ENCODE results near the gene C6orf89.
"Not testable (repeated sequence)": the region's sequence is repeated elsewhere in the genome, so short reads cannot be mapped to it uniquely, and the experiment has no call there.

The C6orf89 gene

DNA sequence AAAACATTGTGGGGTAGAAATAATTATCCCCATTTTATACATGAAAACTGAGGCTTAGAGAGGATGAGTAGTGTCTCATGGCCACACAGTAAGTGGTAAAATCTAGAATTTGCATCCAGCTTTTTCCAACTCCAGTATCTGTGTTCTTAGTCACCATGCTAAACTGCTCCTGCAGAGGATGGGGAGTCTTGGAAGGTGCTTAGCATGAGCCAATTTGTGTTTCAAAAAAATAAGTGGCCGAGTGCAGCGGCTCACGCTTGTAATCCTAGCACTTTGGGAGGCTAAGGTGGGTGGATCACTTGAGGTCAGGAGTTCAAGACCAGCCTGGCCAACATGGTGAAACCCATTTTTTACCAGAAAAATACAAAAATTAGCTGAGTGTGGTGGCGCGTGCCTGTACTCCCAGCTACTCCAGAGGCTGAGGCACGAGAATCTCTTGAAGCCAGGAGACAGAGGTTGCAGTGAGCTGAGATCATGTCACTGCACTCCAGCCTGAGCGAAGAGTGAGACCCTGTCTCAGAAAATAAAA, 2.4 kb downstream of the C6orf89 start:
- no peak for DNase-seq

DNA sequence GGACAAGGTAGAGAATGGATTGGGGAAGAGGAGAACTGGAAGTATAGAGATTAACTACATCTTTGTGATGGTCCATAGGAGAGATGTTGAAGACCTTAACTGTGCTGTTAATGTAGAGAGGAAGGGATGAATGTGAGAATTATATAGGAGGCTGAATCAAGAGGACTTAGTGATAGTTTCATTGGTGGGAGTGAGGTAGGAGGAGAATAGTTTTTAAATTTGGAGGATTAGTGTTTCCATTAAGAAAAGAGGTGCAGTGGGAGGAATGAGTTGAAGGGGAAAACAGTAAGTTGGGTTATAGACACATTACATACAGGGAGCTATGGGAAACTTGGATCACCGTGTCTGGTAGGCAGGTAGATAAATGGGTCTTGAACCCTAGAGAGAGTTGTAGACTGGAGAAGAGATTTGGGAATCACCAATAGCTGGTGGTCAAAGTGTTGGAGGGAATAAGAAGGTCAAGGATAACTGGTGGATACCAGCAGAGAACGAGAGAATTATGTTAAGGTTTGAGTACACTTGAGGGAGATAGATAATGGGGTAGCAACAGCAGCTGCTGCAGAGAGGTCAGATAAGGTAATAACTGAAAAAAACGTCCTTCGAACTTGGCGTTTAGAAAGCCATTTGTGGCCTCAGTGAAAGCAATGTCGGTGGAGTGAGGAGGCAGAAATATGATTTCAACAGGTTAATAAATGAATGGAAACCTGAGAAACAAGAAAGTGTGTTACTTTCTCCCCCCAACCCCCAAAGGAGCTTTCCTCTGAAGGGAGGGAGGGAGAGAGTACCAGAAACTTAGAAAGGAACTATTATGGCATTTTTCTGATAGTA, 3.1 kb downstream of the C6orf89 start:
- DNase-seq: no peak

GRCh38 chr6:36890112-36890663, 4.4 kb downstream of the C6orf89 start:
- DNase-seq: no peak

- not testable (repeated sequence) for DNase-seq
These were observed 5.4 kb downstream of the C6orf89 start for GRCh38 chr6:36891153-36891552.

DNA sequence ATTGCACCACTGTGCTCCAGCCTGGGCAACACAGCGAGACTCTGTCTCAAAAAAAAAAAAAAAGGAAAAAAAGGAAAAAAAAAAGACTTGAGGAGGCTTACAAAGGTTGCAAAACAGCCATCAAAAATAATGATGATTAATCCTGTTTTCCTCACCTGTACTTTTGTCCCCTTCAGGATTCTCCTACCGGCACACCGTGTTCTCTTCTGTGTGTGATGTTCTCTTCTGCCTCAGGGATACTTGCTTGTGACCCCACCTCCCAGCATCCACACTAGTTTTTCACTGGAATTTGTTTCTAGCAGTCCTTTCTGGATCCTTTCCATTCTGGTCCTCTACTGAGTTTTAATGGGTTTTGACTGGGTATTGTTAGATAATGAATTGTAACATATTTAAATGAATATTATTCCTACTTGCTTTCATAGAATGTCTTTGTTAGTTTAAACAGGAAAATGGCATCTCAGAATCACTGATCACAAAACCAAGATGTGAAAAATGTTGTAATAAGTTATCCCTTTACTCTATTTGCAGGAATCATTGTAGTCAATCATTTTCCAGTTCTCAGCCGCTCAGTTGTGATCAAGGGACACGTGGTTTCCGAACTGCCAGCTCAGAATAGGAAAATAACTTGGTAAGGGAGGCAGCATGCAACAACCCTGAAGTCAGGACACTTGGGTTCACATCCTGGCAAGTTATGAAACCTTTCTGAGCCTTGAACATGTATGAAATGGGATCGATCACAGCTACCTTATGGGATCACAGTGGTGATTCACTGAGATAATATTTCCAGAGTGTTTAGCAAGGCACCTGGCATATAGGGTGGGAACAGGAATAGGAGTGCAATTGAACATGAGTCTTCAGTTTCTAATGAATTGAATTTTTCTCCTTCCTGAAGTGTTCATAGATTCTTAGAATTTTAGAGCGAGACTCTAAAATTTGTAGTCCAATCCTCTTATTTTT, 8.5 kb downstream of the C6orf89 start:
- no peak for DNase-seq

DNA sequence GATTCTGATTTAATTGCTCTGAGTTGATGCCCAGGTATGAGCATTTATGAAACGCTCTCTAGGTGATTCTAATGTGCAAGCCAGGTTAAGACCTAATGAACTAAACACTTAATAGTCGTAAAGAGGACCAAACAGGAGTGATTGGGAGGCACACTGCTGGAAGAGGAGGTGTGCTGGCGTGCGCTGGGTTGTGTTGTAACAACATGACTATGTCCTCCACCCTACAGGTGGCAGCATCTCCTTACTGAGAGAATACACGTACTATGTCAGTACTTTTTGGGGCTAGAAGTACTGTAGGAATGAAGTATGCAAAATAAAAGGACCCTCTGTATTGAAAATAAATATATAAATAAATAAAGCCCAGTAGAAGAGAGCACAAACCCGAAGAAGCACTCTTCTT, 11.9 kb downstream of the C6orf89 start:
- DNase-seq: peak; percentile 32

GRCh38 chr6:36904114-36904513, 18.4 kb downstream of the C6orf89 start:
- no peak for DNase-seq

GRCh38 chr6:36904851-36905393, 19.2 kb downstream of the C6orf89 start:
- DNase-seq: no peak

- DNase-seq: no peak
These were observed 21.0 kb downstream of the C6orf89 start for GRCh38 chr6:36906539-36907325.

DNA sequence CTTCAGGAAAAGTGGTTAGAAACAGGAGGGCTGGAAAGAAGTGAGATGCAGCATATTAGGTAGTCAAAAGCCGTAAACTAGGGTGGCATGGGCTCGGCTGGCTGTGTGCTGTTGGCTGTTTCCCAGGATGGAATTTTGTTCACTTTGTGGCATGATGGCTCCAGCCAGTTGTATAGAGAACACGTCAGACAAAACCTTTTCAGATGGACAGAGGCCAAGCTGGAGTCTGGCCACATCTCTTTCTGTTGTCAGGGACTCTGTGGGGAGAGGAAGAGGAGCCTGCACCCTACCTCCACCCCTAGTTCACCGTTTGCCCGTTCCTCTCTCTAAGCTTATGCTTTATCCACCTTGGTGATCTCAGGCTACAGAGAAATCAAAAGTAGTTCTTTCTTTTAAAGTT, 22.0 kb downstream of the C6orf89 start:
- DNase-seq: no peak

GRCh38 chr6:36908747-36909146, 23.0 kb downstream of the C6orf89 start:
- DNase-seq: no peak

- peak; percentile 41 for DNase-seq
These were observed 26.3 kb downstream of the C6orf89 start for GRCh38 chr6:36912030-36912454.

- peak; percentile 77 for DNase-seq
These were observed 26.8 kb downstream of the C6orf89 start for GRCh38 chr6:36912586-36912985.

- no peak for DNase-seq
These were observed 27.3 kb downstream of the C6orf89 start for GRCh38 chr6:36913082-36913481.

- DNase-seq: peak; percentile 61
These were observed 28.6 kb downstream of the C6orf89 start for GRCh38 chr6:36914227-36914794.

DNA sequence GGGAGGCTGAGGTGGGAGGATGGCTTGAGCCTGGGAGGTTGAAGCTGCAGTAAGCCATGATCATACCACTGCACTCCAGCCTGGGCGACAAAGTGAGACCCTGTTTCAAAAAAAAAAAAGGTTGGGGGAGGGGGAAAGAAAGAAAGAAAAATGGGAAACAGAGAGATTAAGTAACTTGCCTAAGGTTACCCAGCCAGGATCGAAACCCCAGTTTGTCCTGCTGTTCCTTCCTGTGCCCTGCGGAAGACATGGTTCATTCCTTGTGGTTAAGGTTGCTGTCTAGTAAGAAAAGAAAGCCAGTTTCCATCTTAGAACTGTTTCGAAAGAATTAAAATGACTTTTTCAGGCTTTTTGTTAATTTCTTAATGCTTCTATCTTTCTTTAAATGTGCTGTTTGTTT, 29.8 kb downstream of the C6orf89 start:
- DNase-seq: no peak

- no peak for DNase-seq
These were observed 30.4 kb downstream of the C6orf89 start for GRCh38 chr6:36916126-36916525.

DNA sequence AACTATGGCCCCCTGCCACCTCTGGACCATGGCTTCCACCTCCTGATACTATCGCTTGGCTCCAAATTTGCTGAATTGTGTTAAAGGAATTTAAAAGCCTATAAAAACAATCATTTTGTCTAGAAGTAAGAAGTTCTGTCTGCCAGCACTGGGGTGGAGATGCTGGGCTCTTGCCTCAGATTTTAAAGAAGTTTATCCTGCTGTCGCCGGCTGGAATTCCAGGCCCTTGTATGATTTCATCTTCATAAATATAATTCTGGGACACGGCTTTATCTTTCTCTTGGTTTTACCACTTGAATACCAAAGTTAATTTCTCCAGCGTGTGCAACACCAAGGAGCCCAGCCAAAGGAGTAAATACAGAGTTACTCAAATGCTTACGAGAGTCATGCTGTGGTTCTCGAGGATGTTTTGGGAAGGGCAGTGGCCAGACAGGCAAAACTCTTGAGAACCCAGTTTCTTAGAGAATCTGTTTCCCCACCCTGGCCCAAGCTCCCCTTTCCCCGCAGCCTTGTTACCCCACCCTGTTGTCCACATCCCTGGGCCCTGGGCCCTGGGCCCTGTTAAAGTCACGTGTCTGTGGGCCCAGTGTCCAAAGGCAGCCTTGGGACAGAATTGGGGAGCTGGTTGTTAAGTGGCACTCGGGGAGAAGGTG, 31.9 kb downstream of the C6orf89 start:
- DNase-seq: no peak

- DNase-seq: no peak
These were observed 34.3 kb downstream of the C6orf89 start for GRCh38 chr6:36920049-36920448.

GRCh38 chr6:36920546-36920945, 34.8 kb downstream of the C6orf89 start:
- DNase-seq: no peak

- DNase-seq: no peak
These were observed 38.4 kb downstream of the C6orf89 start for GRCh38 chr6:36924131-36924530.

All from CD4-positive, alpha-beta T cell treated with Interleukin-17A for 1 hour (primary cell).